ENCODE measurements around the gene MYL9. TPM values are rescaled to one million over a fixed set of nuclear protein-coding genes. Genes with fewer than 3 reads are reported as not detected.
A peak's percentile ranks its signal among the peaks of the same experiment; 100 is the strongest.

MYL9 gene
- total and polyA plus RNA-seq, 7 donors: 23.1 to 86.6 (median 42.5) TPM

DNA sequence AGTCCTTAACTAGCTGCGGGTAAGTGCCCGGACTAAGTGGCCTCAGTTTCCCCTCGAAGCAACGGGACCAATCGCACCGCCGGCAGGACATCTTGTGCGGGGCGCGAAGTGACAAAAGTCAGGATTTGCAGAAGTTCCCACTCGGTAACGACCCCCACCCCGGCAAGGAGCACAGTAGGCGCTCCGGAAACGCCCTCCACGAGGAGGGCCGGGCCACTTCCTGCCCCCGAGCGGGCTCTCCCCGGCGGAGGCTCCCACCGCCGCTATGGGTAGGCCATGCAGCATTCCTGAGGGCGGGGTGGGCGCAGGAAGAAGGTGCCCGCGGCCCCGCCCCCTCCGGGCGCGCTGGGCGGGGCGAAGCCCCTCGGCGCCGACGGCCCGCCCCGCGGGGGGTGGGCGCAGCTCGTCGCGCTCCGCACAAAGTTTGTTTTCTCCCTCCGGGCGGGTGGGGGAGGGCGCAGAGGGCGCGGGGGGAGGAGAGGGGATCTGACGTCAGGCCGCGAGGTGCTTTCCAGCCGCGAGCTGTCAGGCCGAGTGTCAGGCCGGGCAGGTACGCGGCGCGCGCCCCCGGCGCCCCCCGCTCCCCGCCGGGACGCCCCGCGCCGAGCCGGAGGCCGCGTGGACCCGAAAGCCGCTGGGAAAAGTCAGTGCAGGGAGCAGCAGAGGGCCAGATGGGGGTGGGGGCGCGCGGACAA lies 31.9 kb downstream of the MYL9 start, which contains the start of gene TGIF2:
TSS of gene TGIF2 (plus strand) at position 495 of the 695 bp plus-strand sequence. CDS start 5,178 bp downstream, outside the sequence.
- ATAC-seq: peak; percentile 74 to 82 (median 78)
- WGBS, 3 donors: 3 to 8% (median 5%) methylated on average over 30 to 80 of the region's 80 CpGs
- intact Hi-C loops (cut with DNase I): no loop called here

DNA sequence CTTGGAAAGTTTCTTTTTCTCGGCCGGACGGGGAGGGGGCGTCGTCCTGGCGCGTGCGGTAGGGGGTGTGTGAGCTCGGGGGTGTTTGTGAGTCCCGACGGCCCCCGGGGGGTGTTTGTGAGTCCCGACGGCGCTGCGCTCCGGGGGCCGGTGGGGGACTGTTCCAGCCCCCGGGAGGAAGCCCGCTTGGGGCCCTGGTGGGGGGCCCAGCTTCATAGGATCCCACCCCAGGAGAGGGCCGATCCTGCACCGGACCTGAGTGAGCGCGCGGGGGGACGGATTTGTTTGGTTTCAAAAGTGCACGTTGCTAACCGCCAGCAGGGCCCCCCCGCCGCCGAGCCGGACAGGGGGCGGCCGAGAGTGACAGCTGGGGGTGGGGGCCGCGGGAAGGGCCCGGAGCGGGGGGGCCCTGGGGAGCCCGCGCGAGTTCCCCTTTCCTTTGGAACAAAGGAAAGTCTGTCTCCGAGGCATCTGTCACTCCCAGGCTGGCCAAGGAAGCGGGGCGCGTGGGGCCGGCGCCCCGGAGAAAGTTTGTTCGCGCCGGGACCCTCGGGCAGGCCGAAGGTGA lies 32.6 kb downstream of the MYL9 start:
- peak overlapping the region; percentile 82 for H3K4me3 ChIP-seq
- peaks cover 9% of the 10 kb centered on the region for H3K4me1 ChIP-seq
- intact Hi-C loops (cut with DNase I): no loop called here
- H3K27me3 ChIP-seq (ENCODE audit: insufficient read depth in 3 of 3, low read length in 2 of 3): peaks cover 0 to 40% (median 4%) of the 10 kb centered on the region in 3 donors
- 0 to 1% (median 1%) methylated on average over 32 to 53 of the region's 53 CpGs for WGBS, 3 donors
- no peaks in the 10 kb centered on the region for H3K36me3 ChIP-seq (ENCODE audit: insufficient read depth in 1 of 2, low read depth in 1 of 2)
- TF ChIP-seq, protein P1, sequence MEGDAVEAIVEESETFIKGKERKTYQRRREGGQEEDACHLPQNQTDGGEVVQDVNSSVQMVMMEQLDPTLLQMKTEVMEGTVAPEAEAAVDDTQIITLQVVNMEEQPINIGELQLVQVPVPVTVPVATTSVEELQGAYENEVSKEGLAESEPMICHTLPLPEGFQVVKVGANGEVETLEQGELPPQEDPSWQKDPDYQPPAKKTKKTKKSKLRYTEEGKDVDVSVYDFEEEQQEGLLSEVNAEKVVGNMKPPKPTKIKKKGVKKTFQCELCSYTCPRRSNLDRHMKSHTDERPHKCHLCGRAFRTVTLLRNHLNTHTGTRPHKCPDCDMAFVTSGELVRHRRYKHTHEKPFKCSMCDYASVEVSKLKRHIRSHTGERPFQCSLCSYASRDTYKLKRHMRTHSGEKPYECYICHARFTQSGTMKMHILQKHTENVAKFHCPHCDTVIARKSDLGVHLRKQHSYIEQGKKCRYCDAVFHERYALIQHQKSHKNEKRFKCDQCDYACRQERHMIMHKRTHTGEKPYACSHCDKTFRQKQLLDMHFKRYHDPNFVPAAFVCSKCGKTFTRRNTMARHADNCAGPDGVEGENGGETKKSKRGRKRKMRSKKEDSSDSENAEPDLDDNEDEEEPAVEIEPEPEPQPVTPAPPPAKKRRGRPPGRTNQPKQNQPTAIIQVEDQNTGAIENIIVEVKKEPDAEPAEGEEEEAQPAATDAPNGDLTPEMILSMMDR (IDR thresholded peaks at IDR 0.05): no peak
- no peaks in the 10 kb centered on the region for H3K9me3 ChIP-seq
- ATAC-seq (peak in 3 of 4 donors; percentile 19 to 31 (median 22)), DNase-seq (peak; percentile 46 to 65)
- H3K27ac ChIP-seq: peak overlapping the region; percentile 76

More for the DNA sequence above, 31.9 kb downstream of the MYL9 start, which contains the start of gene TGIF2:
- Histone ChIP-seq H3K27me3 (ENCODE audit: insufficient read depth in 3 of 3, low read length in 2 of 3) (peaks cover 0 to 34% (median 4%) of the 10 kb centered on the region in 3 donors), H3K4me3 (peak within 1 kb of the TSS; percentile 82), H3K36me3 (ENCODE audit: insufficient read depth in 1 of 2, low read depth in 1 of 2) (no peaks in the 10 kb centered on the region), H3K9me3 (no peaks in the 10 kb centered on the region), H3K27ac (peak within 1 kb of the TSS; percentile 76), H3K4me1 (peaks cover 9% of the 10 kb centered on the region)
- TF ChIP-seq, protein P1 (IDR thresholded peaks at IDR 0.05): no peak
- DNase-seq: peak; percentile 83 to 85

DNA sequence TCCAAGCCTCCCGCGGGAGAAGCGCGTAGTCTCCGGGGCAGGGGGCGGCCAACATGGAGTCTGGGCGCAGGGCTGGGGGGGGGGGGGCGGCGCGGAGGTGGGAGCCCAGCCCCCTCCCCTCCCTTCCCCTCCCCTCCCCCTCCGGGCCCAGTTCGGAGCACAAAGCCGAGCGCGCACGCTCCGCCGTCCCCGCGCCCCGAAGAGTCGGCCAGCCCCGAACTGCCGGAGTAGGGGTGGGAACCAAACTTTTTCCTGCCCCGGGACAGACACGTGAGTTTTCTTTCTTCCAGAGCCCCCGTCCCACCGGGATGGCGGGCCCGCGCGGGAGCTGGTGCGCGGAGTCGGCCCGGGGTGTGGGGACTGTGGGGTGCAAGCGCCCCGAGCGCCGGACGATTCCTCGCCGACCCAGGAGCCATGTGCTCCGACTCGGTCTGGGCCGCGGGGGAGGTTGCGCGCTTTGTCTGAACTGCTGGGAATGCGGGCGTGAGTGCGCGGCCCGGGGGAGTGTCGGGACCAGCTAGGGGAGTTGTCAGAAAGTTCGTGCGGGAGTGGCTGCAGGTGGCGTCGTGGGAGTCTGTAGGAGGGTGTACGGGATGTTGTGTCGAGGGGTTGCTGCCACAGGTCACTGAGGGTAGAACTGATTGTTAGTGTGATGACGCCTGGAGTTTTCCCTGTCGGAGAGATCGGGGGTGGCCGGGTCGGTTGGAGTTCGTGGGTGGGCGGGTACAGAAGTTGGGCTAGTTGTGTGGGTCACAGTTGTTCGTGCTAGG lies 33.2 kb downstream of the MYL9 start:
- Histone ChIP-seq H3K9me3 (no peaks in the 10 kb centered on the region), H3K27me3 (ENCODE audit: insufficient read depth in 3 of 3, low read length in 2 of 3) (peaks cover 0 to 40% (median 4%) of the 10 kb centered on the region in 3 donors), H3K36me3 (ENCODE audit: insufficient read depth in 1 of 2, low read depth in 1 of 2) (no peaks in the 10 kb centered on the region), H3K27ac (peak overlapping the region; percentile 76), H3K4me1 (peaks cover 9% of the 10 kb centered on the region), H3K4me3 (peak overlapping the region; percentile 82)
- 1 to 3% (median 1%) methylated on average over 41 to 67 of the region's 69 CpGs for WGBS, 3 donors
- DNase-seq (peak; percentile 44 to 65), ATAC-seq (peak; percentile 40 to 59 (median 42))
- TF ChIP-seq, protein P1 (IDR thresholded peaks at IDR 0.05): no peak
- intact Hi-C loops (cut with DNase I): no loop called here

DNA sequence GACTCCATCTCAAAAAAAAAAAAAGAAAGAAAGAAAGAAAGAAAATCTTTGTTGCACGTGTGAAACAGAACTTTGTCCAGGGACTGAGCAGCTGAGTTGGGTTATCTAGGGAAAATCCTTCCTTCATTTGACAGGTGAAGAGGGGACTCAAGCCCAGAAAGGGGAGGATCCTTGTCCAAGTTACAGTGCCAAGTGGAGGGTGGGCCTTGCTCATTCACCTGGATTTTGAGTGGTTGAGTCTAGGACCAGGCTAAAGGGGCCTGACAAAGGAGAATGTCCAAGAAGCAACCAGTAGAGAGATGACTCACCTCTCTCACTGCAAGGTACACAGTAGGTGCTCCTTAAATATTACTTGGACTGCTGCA lies 34.7 kb downstream of the MYL9 start:
- TF ChIP-seq, protein P1 (IDR thresholded peaks at IDR 0.05): no peak
- Histone ChIP-seq H3K27me3 (ENCODE audit: insufficient read depth in 3 of 3, low read length in 2 of 3) (peaks cover 0 to 40% (median 4%) of the 10 kb centered on the region in 3 donors), H3K36me3 (ENCODE audit: insufficient read depth in 1 of 2, low read depth in 1 of 2) (no peaks in the 10 kb centered on the region), H3K4me3 (no peak overlapping the region), H3K4me1 (peaks cover 9% of the 10 kb centered on the region), H3K9me3 (no peaks in the 10 kb centered on the region), H3K27ac (no peak overlapping the region)
- intact Hi-C loops (cut with DNase I): no loop called here
- DNase-seq: no peak
- WGBS, 3 donors: 32 to 40% (median 36%) methylated on average over 1 of the region's 1 CpG
- ATAC-seq: no peak

All from psoas muscle (tissue), 8 donors.